ENCODE results near the gene KLF8. TPM values are rescaled to one million over a fixed set of nuclear protein-coding genes. Genes with fewer than 3 reads are reported as not detected.
"Not testable (repeated sequence)": the region's sequence is repeated elsewhere in the genome, so short reads cannot be mapped to it uniquely, and the experiment has no call there.

Gene KLF8
- polyA plus RNA-seq (2012; ENCODE audit: low read depth, missing spikeins): 2.3 TPM

DNA sequence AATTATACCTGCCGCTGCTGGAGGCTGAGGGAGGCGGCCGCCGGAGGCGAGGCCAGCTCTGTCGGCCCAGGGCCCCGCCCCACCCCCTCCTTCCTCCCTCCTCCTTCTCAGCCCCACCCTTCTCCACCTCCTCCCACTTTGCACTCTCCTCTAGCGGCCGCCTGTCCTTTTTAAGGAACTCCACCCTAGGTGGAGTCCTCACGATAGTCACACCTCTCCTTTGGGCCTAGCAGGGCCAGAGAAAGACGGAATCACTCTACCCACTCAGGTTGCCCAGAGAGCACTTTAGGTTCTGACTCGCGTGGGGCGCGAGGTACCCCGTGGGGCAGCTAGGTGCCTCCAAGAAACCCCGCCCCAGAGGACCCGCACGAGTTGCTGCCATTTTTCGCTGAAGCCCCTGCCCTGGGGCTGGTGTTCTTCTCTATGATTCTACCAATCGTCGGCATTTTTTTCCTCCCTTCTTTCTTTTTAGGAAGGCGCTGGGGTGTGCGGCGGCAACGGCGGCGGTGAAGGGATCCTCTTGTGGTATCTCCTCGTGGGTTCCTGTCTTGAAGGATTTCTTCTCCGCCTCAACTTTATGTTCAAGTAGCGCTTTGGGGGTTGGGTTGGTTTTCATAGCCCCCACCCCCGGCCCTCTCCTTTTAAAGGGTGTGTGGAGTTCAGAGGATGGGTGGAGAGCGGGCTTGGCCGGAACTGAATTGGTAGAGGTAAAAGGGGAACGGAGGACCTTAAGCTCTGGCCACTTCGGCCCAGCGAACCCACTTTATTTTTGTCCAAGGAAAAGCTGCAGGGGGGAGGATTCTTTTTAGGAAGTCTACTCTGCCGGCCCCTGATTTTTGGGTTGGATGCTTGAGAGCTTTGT is at the start of gene KLF8:
Gene KLF8 (plus strand): TSS at position 136 of the 862 bp plus-strand sequence. CDS start 979 bp downstream, outside the sequence.
- DNase-seq (ENCODE audit: insufficient read length, low spot score): no peak

GRCh38 chrX:56206945-56207344 is 25.2 kb upstream of the KLF8 start:
- not testable (repeated sequence) for FAIRE-seq; DNase-seq (ENCODE audit: insufficient read length, low spot score)

More for the DNA sequence above, at the start of gene KLF8:
- FAIRE-seq: peak; percentile 86
- TF ChIP-seq TAF1 (IDR thresholded peaks at IDR 0.05; ENCODE audit: low read depth, low read length): no peak
- no peak for TF ChIP-seq POLR2A (IDR thresholded peaks at IDR 0.05; ENCODE audit: low read depth, low read length)
- TF ChIP-seq POU2F2 (IDR thresholded peaks at IDR 0.05; ENCODE audit: low read depth, low read length): no peak
- TF ChIP-seq POLR2AphosphoS5 (IDR thresholded peaks at IDR 0.05; ENCODE audit: low read depth, low read length): no peak
- TF ChIP-seq SPI1 (IDR thresholded peaks at IDR 0.05; ENCODE audit: low read depth, low read length): no peak
- no peak for TF ChIP-seq PAX5 (IDR thresholded peaks at IDR 0.05; ENCODE audit: insufficient read depth, low read length, severe bottlenecking)

DNA sequence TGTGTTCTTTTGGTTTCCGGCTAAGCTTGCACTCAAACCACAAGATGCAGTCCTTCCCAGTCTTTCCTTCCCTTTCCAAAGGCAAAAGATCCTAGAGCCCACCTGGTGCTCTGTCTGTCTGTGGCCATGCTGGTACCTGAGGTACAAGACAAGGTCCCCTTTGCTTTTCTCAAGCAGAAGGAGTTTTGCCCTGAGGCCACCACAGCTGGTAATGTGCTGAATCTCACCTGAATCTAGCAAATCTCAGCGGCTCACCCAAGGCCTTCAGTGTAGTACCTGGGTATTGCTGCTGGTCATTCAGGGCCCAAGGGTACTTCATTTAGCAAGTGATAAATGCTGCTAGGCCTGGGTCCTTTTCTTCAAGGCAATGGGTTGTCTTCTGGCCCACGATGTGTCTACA is 20.5 kb upstream of the KLF8 start:
- TF ChIP-seq POLR2AphosphoS5 (IDR thresholded peaks at IDR 0.05; ENCODE audit: low read depth, low read length) (no peak), POU2F2 (IDR thresholded peaks at IDR 0.05; ENCODE audit: low read depth, low read length) (no peak), SPI1 (IDR thresholded peaks at IDR 0.05; ENCODE audit: low read depth, low read length) (no peak), POLR2A (IDR thresholded peaks at IDR 0.05; ENCODE audit: low read depth, low read length) (no peak), TAF1 (IDR thresholded peaks at IDR 0.05; ENCODE audit: low read depth, low read length) (no peak), PAX5 (IDR thresholded peaks at IDR 0.05; ENCODE audit: insufficient read depth, low read length, severe bottlenecking) (no peak)
- FAIRE-seq (no peak), DNase-seq (ENCODE audit: insufficient read length, low spot score) (no peak)

DNA sequence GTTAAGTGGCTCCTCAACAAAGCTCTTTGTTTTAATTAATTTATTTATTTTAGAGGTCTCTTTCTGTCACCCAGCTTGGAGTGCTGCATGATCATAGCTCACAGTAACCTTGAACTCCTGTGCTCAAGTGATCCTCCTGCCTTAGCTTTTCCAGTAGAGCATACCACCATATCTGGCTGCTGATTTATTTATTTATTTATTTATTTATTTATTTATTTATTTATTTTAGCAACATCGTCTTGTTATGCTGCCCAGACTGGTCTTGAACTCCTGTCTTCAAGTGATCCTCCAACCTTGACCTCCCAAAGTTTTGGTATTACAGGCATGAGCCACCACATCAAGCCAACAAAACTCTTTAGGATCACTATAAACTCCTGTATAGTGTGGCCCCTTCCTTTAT is 15.8 kb upstream of the KLF8 start:
- FAIRE-seq (no peak), DNase-seq (ENCODE audit: insufficient read length, low spot score) (no peak)
- TF ChIP-seq POLR2AphosphoS5 (IDR thresholded peaks at IDR 0.05; ENCODE audit: low read depth, low read length) (no peak), POU2F2 (IDR thresholded peaks at IDR 0.05; ENCODE audit: low read depth, low read length) (no peak), PAX5 (IDR thresholded peaks at IDR 0.05; ENCODE audit: insufficient read depth, low read length, severe bottlenecking) (no peak)

GRCh38 chrX:56219700-56220099 is 12.5 kb upstream of the KLF8 start:
- FAIRE-seq (no peak), DNase-seq (ENCODE audit: insufficient read length, low spot score) (no peak)
- no peak for TF ChIP-seq SPI1 (IDR thresholded peaks at IDR 0.05; ENCODE audit: low read depth, low read length)
- no peak for TF ChIP-seq POLR2A (IDR thresholded peaks at IDR 0.05; ENCODE audit: low read depth, low read length)
- TF ChIP-seq POU2F2 (IDR thresholded peaks at IDR 0.05; ENCODE audit: low read depth, low read length): no peak
- no peak for TF ChIP-seq TAF1 (IDR thresholded peaks at IDR 0.05; ENCODE audit: low read depth, low read length)
- no peak for TF ChIP-seq POLR2AphosphoS5 (IDR thresholded peaks at IDR 0.05; ENCODE audit: low read depth, low read length)
- no peak for TF ChIP-seq PAX5 (IDR thresholded peaks at IDR 0.05; ENCODE audit: insufficient read depth, low read length, severe bottlenecking)

- DNase-seq (ENCODE audit: insufficient read length, low spot score): no peak
- TF ChIP-seq TAF1 (IDR thresholded peaks at IDR 0.05; ENCODE audit: low read depth, low read length) (no peak), POLR2AphosphoS5 (IDR thresholded peaks at IDR 0.05; ENCODE audit: low read depth, low read length) (no peak), POLR2A (IDR thresholded peaks at IDR 0.05; ENCODE audit: low read depth, low read length) (no peak), PAX5 (IDR thresholded peaks at IDR 0.05; ENCODE audit: insufficient read depth, low read length, severe bottlenecking) (no peak), POU2F2 (IDR thresholded peaks at IDR 0.05; ENCODE audit: low read depth, low read length) (no peak), SPI1 (IDR thresholded peaks at IDR 0.05; ENCODE audit: low read depth, low read length) (no peak)
- no peak for FAIRE-seq
Observed at GRCh38 chrX:56221101-56221500, 11.1 kb upstream of the KLF8 start.

DNA sequence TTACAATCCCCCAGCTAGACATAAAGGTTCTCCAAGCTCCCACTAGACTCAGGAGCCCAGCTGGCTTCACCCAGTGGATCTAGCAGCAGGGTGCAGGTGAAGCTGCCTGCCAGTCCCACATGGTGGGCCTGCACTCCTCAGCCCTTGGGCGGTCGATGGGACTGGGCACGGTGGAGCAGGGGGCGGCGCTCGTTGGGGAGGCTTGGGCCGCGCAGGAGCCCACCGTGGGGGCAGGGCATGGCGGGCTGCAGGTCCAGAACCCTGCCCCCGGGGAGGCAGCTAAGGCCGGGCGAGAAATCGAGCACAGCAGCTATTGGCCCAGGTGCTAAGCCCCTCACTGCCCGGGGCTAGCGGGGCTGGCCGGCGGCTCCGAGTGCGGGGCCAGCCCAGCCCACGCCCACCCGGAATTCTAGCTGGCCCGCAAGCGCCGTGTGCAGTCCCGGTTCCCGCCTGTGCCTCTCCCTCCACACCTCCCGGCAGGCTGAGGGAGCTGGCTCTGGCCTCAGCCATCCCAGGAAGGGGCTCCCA is 9.6 kb upstream of the KLF8 start:
- FAIRE-seq: no peak
- no peak for TF ChIP-seq POLR2AphosphoS5 (IDR thresholded peaks at IDR 0.05; ENCODE audit: low read depth, low read length)
- no peak for TF ChIP-seq POU2F2 (IDR thresholded peaks at IDR 0.05; ENCODE audit: low read depth, low read length)
- no peak for TF ChIP-seq PAX5 (IDR thresholded peaks at IDR 0.05; ENCODE audit: insufficient read depth, low read length, severe bottlenecking)
- TF ChIP-seq SPI1 (IDR thresholded peaks at IDR 0.05; ENCODE audit: low read depth, low read length): no peak
- TF ChIP-seq POLR2A (IDR thresholded peaks at IDR 0.05; ENCODE audit: low read depth, low read length): no peak
- TF ChIP-seq TAF1 (IDR thresholded peaks at IDR 0.05; ENCODE audit: low read depth, low read length): no peak
- DNase-seq (ENCODE audit: insufficient read length, low spot score): no peak

GRCh38 chrX:56226980-56227379 is 5.2 kb upstream of the KLF8 start:
- no peak for FAIRE-seq
- DNase-seq (ENCODE audit: insufficient read length, low spot score): no peak
- TF ChIP-seq TAF1 (IDR thresholded peaks at IDR 0.05; ENCODE audit: low read depth, low read length) (no peak), SPI1 (IDR thresholded peaks at IDR 0.05; ENCODE audit: low read depth, low read length) (peak; percentile 61)

- TF ChIP-seq POU2F2 (IDR thresholded peaks at IDR 0.05; ENCODE audit: low read depth, low read length) (no peak), TAF1 (IDR thresholded peaks at IDR 0.05; ENCODE audit: low read depth, low read length) (no peak), SPI1 (IDR thresholded peaks at IDR 0.05; ENCODE audit: low read depth, low read length) (no peak), PAX5 (IDR thresholded peaks at IDR 0.05; ENCODE audit: insufficient read depth, low read length, severe bottlenecking) (no peak), POLR2AphosphoS5 (IDR thresholded peaks at IDR 0.05; ENCODE audit: low read depth, low read length) (no peak), POLR2A (IDR thresholded peaks at IDR 0.05; ENCODE audit: low read depth, low read length) (no peak)
- peak; percentile 26 for FAIRE-seq
- DNase-seq (ENCODE audit: insufficient read length, low spot score): no peak
Observed at GRCh38 chrX:56228914-56229313, 3.2 kb upstream of the KLF8 start.

- DNase-seq (ENCODE audit: insufficient read length, low spot score) (no peak), FAIRE-seq (no peak)
- no peak for TF ChIP-seq PAX5 (IDR thresholded peaks at IDR 0.05; ENCODE audit: insufficient read depth, low read length, severe bottlenecking)
- no peak for TF ChIP-seq SPI1 (IDR thresholded peaks at IDR 0.05; ENCODE audit: low read depth, low read length)
- no peak for TF ChIP-seq POLR2A (IDR thresholded peaks at IDR 0.05; ENCODE audit: low read depth, low read length)
- TF ChIP-seq POU2F2 (IDR thresholded peaks at IDR 0.05; ENCODE audit: low read depth, low read length): no peak
- no peak for TF ChIP-seq TAF1 (IDR thresholded peaks at IDR 0.05; ENCODE audit: low read depth, low read length)
- TF ChIP-seq POLR2AphosphoS5 (IDR thresholded peaks at IDR 0.05; ENCODE audit: low read depth, low read length): no peak
Observed at GRCh38 chrX:56231537-56232090, 542 bp upstream of the KLF8 start.
